NCI-H82 treated with DMSO at 0.1 percent for 48 hours (cell line): ENCODE measurements around the gene PRRX2.
"Not testable (repeated sequence)": the region's sequence is repeated elsewhere in the genome, so short reads cannot be mapped to it uniquely, and the experiment has no call there.

Experiments
- DNase-seq: peaks from one replicate; lab custom pipeline; 2025; ENCODE audit not compliant: unreplicated experiment; lab: John Stamatoyannopoulos, UW

Gene PRRX2

DNA sequence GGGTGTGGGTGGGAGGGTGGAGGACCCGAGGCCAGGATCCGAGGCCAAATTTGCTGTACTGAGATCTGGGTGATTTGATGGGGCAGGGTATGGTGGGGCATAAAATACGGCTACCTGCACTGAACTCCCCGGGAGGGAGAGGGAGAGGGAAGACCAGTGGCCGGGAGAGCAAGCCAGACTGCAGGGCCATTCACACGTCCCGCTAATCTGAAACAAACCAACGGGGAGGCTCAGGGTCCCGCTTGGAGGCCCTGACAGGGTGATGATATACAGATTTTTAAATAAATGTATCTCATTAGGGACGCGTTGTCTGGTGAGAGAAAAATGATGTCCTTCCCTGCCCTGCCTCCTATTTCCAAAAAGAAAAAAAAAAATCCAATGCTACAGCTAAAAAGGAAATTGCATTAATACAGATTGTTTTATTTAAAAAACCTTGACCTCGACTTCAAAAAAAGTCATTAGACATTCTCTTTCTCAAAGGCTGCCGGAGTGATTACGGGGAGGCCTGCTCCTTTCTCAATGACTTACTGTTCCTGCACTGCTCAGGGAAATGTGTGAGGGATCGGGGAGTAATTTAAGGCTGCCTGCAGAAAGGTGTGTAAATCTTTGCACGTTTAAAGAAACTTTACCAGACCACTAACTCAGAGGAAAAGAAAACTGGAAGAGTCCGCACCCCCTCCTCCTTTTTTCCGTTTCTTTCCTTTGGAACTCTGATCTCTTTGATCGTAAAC, 11.5 kb upstream of the PRRX2 start:
- DNase-seq = no peak

DNA sequence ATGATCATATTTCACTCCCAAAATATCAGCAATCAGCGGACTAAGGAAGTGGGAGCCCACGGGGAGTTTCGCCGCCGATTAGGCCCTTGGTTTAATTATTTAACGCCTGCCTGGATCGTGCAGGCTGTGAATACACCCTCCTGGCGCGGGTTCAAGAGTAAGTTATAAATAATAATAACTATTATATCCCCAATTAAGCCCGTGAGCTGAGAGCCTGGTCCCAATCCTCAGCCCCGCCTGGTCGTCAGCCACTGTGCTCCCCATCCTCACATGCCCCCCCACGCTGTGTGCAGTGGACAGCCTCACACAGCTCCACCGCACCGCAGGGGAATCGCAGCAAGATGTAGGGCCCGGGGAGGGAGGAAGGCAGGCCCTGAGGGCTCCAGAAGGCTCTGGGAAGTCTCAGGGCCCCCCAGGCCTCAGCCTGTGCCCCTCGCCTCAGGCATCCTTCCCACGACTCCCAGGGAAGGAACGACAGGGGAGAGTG, 10.8 kb upstream of the PRRX2 start:
- no peak for DNase-seq

GRCh38 chr9:129655154-129655553, 10.3 kb upstream of the PRRX2 start:
- no peak for DNase-seq

DNA sequence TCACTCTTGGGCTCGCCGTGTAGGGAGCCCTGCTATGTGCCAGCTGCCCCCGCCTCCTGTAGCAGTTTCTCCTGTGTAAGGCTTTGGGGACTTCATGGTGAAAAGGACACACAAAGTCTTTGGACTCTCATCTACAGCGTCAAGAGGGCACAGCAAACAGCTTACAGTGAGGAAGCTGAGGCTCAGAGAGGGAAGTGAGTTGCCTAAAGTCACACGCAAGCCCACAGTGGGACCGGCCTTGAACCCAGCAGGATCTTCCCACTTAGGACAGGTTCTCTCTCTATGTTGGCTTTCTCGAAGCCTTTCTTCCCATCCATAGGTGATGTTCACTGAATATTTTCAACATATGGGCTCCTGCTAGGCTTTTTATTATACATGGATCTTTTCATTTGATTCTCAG, 9.8 kb upstream of the PRRX2 start:
- no peak for DNase-seq

DNA sequence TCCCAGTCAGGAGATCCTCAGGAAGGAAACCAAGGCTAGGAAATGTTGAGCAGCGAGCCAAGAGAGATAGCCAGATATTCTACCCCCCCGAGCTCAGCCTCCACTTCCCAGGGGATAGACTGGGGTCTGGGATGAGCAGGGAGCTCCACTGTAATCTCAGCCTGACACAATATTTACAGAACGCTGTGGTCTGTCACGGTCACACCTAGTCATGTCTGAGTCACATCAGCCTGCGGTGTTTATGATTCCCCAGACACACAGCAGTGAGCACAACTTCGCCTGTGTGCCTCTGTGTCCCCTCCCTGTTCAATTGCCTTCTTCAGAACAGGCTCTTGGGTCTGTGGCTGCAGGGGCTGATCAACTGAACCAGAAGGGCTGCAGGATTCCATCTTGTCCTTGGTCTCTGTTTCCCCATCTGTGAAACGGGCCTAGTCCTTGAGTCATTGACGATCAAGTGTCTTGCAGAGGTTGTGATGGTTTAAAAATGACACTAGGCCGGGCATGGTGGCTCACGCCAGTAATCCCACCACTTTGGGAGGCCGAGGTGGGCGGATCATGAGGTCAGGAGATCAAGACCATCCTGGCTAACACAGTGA, 8.6 kb upstream of the PRRX2 start:
- DNase-seq = no peak

GRCh38 chr9:129661029-129661428, 4.4 kb upstream of the PRRX2 start:
- DNase-seq = no peak

GRCh38 chr9:129662239-129662638, 3.2 kb upstream of the PRRX2 start:
- not testable (repeated sequence) for DNase-seq

DNA sequence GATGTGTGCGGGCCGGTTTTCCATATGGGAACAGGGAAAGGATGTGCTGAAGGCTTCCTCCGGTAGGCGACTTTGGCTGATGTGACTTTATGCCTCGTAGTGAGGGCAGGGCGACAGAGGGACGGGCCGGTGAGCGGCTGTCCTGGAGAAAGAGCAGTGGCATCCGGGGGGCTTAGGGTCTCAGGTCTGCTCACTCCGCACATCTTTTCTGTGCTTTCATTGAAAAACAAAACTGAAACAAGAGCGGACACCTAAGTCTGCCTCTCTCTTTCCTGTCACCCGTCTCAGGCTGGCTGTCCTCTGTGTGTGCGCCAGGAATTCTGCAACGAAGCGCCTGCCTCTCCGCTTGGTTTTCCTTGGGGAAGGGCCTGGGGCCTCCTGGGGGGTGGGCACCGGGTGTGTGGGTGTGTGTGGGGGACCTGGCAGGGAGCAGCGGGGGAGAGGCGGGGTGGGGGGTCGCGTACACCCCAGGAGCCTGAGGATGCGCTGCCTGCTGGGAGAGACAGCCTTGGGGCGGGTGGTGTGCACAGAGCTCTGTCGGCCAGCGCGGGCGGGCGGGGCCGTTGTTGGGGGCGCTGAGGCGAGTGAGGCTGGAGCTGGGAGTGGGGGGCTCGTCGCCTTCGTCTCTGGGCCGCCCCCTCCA, 580 bp upstream of the PRRX2 start:
- DNase-seq = no peak

DNA sequence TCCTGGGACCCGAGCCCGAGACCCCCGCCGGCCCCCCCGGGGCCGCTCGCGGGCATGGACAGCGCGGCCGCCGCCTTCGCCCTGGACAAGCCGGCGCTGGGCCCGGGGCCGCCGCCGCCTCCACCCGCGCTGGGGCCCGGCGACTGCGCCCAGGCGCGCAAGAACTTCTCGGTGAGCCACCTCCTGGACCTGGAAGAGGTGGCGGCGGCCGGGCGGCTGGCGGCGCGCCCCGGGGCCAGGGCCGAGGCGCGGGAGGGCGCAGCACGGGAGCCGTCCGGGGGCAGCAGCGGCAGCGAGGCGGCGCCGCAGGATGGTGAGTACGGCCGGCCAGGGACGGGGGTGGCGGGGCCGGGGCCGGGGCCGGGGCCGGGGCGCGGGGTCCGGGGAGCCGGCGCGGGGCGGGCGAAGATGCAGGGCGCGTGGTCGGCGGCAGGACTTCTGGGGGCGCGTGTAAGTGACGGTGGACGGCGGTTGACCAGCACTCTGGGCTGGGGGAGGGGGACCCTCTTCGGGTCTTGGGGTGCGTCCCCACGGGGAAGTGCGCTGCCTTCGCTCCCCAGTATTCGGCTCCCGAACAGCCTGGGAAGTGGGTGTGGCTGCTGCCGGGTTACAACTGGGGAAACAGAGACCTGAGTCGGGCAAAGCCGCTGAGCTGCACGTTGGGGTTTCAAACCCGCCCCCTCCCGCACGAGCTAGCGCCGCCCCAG, 520 bp downstream of the PRRX2 start:
- no peak for DNase-seq

GRCh38 chr9:129666575-129666974, 1.1 kb downstream of the PRRX2 start:
- DNase-seq = no peak

DNA sequence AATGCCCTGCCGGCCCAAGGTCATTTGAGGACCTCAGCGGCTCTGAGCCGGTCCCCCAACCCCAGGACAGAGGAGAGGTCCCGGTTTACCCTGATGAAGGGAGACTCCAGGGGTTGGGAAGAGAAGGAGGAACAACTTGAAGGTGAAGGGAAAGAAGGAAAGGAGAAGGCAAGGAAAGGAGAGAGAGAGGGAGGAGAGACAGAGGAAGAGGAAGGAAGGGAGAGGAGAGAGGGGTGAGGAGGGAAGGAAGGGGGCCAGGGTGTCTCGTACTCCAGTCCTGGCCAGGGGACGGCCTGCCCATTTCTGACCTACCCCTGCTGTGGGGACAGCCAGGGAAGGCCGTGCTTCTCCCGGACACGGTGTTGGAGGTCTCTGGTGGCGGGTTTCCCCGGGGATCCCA, 1.9 kb downstream of the PRRX2 start:
- no peak for DNase-seq

- DNase-seq = no peak
These were observed 2.4 kb downstream of the PRRX2 start for GRCh38 chr9:129667850-129668249.

- DNase-seq = no peak
These were observed 3.8 kb downstream of the PRRX2 start for GRCh38 chr9:129669141-129669718.

- no peak for DNase-seq
These were observed 4.5 kb downstream of the PRRX2 start for GRCh38 chr9:129669946-129670345.

- DNase-seq = no peak
These were observed 5.6 kb downstream of the PRRX2 start for GRCh38 chr9:129671065-129671464.

DNA sequence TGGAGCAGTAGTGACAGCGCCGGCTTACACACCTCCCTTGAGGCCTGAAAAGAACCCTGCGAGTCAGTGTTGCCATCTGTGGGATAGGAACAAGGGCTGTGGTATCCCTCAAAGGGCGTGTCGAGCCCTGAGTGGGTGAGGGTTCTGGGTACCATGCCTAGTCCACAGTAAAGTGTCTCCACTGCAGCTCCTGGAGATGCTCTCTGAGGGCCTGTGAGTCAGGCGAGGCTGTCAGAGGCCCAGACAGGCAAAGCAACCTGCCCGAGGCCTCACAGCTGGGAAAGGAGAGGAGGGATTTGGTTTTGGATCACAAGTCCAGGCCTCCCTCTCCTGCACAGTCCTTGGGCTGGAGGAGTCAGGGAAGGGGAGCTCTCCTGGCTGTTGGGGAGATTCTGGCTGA, 6.1 kb downstream of the PRRX2 start:
- no peak for DNase-seq

- no peak for DNase-seq
These were observed 7.3 kb downstream of the PRRX2 start for GRCh38 chr9:129672702-129673101.

DNA sequence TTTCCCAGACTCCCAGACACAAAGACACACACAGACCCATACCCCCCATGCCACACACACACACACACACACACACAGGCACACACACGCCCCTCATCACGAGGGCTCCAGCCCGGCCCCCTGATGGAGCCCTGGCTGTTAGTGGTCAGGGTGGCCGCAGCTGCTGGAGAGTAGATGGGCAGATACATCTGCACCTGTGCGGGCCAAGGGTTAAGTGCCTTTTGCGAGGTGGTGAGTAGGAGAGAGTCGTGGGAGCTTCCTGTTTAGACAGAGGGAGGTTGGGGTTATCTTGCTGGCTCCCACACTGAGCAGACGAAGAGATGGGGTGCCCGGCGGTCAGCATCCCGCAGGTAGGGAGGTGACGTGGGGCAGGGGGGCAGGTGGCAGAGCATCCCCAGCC, 8.2 kb downstream of the PRRX2 start:
- DNase-seq = no peak

GRCh38 chr9:129674229-129674628, 8.8 kb downstream of the PRRX2 start:
- no peak for DNase-seq

GRCh38 chr9:129675620-129676019, 10.2 kb downstream of the PRRX2 start:
- DNase-seq = no peak

DNA sequence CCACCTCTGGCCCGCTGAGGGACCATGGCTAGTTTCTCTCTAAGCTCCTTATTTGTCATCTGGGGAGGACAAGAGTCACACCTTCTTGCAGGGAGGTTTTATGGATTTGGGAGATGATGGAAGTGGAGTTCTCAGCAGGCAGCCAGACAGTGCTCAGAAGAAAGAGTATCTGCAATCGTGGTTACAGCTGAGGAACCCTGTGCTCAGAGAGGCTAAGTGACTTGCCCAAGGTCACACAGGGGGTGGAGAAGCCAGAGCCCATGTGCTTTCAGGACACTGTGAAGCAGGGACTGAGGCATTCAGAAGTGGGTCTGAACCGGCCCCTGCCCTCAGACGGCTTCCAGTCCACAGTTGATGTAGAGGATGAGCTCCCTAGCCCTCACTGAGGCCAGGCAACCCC, 10.8 kb downstream of the PRRX2 start:
- DNase-seq = no peak
